Measurements from ENCODE around the gene RBM20. TPM values are rescaled to one million over a fixed set of nuclear protein-coding genes. Genes with fewer than 3 reads are reported as not detected.

The RBM20 gene
- polyA plus RNA-seq, 1 donor (not counting 4 experiments of a cell fraction or from before 2014, with no cell fraction given): 0.01 TPM

DNA sequence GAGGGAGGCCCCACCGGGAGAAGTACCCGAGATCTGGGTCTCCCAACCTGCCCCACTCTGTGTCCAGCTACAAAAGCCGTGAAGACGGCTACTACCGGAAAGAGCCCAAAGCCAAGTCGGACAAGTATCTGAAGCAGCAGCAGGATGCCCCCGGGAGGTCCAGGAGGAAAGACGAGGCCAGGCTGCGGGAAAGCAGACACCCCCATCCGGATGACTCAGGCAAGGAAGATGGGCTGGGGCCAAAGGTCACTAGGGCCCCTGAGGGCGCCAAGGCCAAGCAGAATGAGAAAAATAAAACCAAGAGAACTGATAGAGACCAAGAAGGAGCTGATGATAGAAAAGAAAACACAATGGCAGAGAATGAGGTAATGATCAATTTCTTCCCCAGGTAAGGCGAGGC, 168.4 kb downstream of the RBM20 start:
- TF ChIP-seq, protein P1, sequence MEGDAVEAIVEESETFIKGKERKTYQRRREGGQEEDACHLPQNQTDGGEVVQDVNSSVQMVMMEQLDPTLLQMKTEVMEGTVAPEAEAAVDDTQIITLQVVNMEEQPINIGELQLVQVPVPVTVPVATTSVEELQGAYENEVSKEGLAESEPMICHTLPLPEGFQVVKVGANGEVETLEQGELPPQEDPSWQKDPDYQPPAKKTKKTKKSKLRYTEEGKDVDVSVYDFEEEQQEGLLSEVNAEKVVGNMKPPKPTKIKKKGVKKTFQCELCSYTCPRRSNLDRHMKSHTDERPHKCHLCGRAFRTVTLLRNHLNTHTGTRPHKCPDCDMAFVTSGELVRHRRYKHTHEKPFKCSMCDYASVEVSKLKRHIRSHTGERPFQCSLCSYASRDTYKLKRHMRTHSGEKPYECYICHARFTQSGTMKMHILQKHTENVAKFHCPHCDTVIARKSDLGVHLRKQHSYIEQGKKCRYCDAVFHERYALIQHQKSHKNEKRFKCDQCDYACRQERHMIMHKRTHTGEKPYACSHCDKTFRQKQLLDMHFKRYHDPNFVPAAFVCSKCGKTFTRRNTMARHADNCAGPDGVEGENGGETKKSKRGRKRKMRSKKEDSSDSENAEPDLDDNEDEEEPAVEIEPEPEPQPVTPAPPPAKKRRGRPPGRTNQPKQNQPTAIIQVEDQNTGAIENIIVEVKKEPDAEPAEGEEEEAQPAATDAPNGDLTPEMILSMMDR (optimal IDR thresholded peaks at IDR 0.05 in 1 of 3, IDR thresholded peaks at IDR 0.05 in 1 of 3, conservative IDR thresholded peaks at IDR 0.05 in 1 of 3; ENCODE audit: extremely low read depth in 1 of 3, insufficient read depth in 2 of 3, low read length in 3 of 3): no peak
- no peak for TF ChIP-seq EZH2 (IDR thresholded peaks at IDR 0.05; ENCODE audit: low read length)
- DNase-seq (ENCODE audit: low read depth, low spot score) (no peak), FAIRE-seq (no peak)
- Histone ChIP-seq H3K9ac (ENCODE audit: control insufficient read depth, extremely low read depth, insufficient read depth, low read length) (no peak overlapping the region), H3K4me3 (ENCODE audit: control insufficient read depth in 2 of 3, extremely low read depth in 1 of 3, insufficient read depth in 2 of 3, low read depth in 1 of 3, low read length in 3 of 3) (no peak overlapping the region), H3K9me3 (ENCODE audit: control insufficient read depth, low read depth, low read length) (no peaks in the 10 kb centered on the region), H3K79me2 (ENCODE audit: control insufficient read depth, insufficient read depth, low read length) (no peaks in the 10 kb centered on the region), H3K27ac (ENCODE audit: control insufficient read depth, insufficient read depth, low read length) (no peak overlapping the region), H3K9me1 (ENCODE audit: control insufficient read depth, extremely low read depth, insufficient read depth, low read length) (no peaks in the 10 kb centered on the region), H3K36me3 (ENCODE audit: control insufficient read depth in 2 of 2, extremely low read depth in 1 of 2, insufficient read depth in 2 of 2, low read length in 2 of 2) (no peaks in the 10 kb centered on the region), H3K27me3 (ENCODE audit: control insufficient read depth, extremely low read depth, insufficient read depth, low read length) (peaks cover 7% of the 10 kb centered on the region), H2AFZ (ENCODE audit: control insufficient read depth, low read length) (no peak overlapping the region), H3K4me1 (ENCODE audit: control insufficient read depth, extremely low read depth, insufficient read depth, low read length) (no peaks in the 10 kb centered on the region), H3K4me2 (ENCODE audit: control insufficient read depth, extremely low read depth, insufficient read depth, low read depth, low read length) (no peak overlapping the region), H4K20me1 (ENCODE audit: control insufficient read depth, extremely low read depth, insufficient read depth, low read length) (peaks cover 2% of the 10 kb centered on the region)
- dilution Hi-C loops (cut with MboI; ENCODE audit: extremely low pct_ligation_motif_present, low sequenced_read_pairs): no loop called here

DNA sequence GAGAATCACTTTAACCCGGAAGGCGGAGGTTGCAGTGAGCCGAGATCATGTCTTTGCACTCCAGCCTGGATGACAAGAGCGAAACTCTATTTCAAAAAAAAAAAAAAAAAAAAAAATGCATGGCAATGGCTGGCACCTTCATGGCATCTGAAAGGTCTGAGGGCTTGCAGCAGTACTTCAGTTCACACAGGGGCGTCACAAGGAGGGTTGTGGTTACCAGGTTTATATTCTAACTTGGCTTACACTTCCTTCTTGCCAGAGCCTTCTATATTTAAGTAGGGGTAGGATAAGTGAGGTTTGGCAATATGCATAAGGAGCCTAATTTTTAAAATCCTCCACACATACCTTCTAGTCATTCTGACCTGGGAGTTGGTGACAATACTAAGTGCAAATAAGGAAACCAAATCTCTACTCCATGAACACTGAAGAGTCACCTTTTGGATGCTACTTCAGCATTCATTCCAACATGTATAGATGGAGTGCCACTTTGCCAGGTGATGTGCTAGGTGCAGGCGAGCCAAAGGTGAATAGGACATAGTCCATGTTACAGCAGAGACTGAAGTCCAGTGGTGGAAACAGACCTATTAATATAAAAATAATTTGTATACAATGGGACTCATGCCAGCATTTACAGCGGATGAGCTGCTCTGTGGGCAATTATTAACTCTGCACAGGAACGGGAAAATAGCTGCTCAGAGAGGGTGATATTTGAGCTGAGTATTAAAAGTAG, 169.8 kb downstream of the RBM20 start:
- no peaks in the 10 kb centered on the region for H3K9me3 ChIP-seq (ENCODE audit: control insufficient read depth, low read depth, low read length)
- peaks cover 4% of the 10 kb centered on the region for H3K27me3 ChIP-seq (ENCODE audit: control insufficient read depth, extremely low read depth, insufficient read depth, low read length)
- no peaks in the 10 kb centered on the region for H3K36me3 ChIP-seq (ENCODE audit: control insufficient read depth in 2 of 2, extremely low read depth in 1 of 2, insufficient read depth in 2 of 2, low read length in 2 of 2)
- H3K4me1 ChIP-seq (ENCODE audit: control insufficient read depth, extremely low read depth, insufficient read depth, low read length): no peaks in the 10 kb centered on the region
- H3K4me3 ChIP-seq (ENCODE audit: control insufficient read depth in 2 of 3, extremely low read depth in 1 of 3, insufficient read depth in 2 of 3, low read depth in 1 of 3, low read length in 3 of 3): no peak overlapping the region
- dilution Hi-C loops (cut with MboI; ENCODE audit: extremely low pct_ligation_motif_present, low sequenced_read_pairs): no loop called here
- FAIRE-seq: no peak
- H2AFZ ChIP-seq (ENCODE audit: control insufficient read depth, low read length): no peak overlapping the region
- H3K9me1 ChIP-seq (ENCODE audit: control insufficient read depth, extremely low read depth, insufficient read depth, low read length): no peaks in the 10 kb centered on the region
- DNase-seq (ENCODE audit: low read depth, low spot score): no peak
- H4K20me1 ChIP-seq (ENCODE audit: control insufficient read depth, extremely low read depth, insufficient read depth, low read length): peaks cover 2% of the 10 kb centered on the region
- H3K9ac ChIP-seq (ENCODE audit: control insufficient read depth, extremely low read depth, insufficient read depth, low read length): no peak overlapping the region
- TF ChIP-seq, protein P1 (optimal IDR thresholded peaks at IDR 0.05 in 1 of 3, IDR thresholded peaks at IDR 0.05 in 1 of 3, conservative IDR thresholded peaks at IDR 0.05 in 1 of 3; ENCODE audit: extremely low read depth in 1 of 3, insufficient read depth in 2 of 3, low read length in 3 of 3): no peak
- no peak for TF ChIP-seq EZH2 (IDR thresholded peaks at IDR 0.05; ENCODE audit: low read length)
- H3K27ac ChIP-seq (ENCODE audit: control insufficient read depth, insufficient read depth, low read length): no peak overlapping the region
- no peak overlapping the region for H3K4me2 ChIP-seq (ENCODE audit: control insufficient read depth, extremely low read depth, insufficient read depth, low read depth, low read length)
- no peaks in the 10 kb centered on the region for H3K79me2 ChIP-seq (ENCODE audit: control insufficient read depth, insufficient read depth, low read length)

Data from keratinocyte (primary cell).